ENCODE results near the gene KCNE4. TPM values are rescaled to one million over a fixed set of nuclear protein-coding genes. Genes with fewer than 3 reads are reported as not detected.

The KCNE4 gene
- total RNA-seq, 2 experiments from 2014 or later = not detected

DNA sequence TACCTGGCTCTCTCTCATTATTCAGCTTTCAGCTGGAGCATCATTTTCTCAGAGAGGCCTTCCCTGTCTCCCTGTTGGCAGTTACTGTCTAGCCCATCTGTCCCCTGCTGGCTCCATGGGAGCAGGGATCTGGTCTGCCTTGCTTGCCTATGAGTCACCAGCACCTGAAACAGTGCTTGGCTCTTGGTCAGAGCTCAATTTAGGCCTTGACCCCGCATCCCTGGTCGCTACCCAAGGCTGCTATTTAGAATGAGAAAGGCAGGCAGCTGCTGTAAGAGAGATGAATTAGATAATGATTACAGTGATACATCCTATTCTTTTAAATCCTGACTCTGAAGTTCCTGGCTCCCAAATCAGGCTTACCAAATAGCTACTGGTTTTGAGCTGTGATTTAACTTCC is 32.9 kb downstream of the KCNE4 start:
- Histone ChIP-seq H3K4me3 (ENCODE audit: low read length) (no peak overlapping the region), H3K27me3 (ENCODE audit: control insufficient read depth in 1 of 2, insufficient read depth in 2 of 2, low read length in 2 of 2) (no peaks in the 10 kb centered on the region), H3K4me1 (ENCODE audit: insufficient read depth, low read length) (no peaks in the 10 kb centered on the region), H3K9me3 (ENCODE audit: control insufficient read depth in 1 of 2, insufficient read depth in 1 of 2, low read length in 2 of 2) (no peaks in the 10 kb centered on the region), H3K27ac (ENCODE audit: low read depth in 1 of 2, low read length in 2 of 2) (no peak overlapping the region), H3K36me3 (ENCODE audit: insufficient read depth, low read length) (no peaks in the 10 kb centered on the region)
- TF ChIP-seq CTCF (IDR thresholded peaks at IDR 0.05) = no peak
- ATAC-seq (ENCODE audit: poor library complexity) (no peak), DNase-seq (no peak)
- no peak overlapping the region for H3K27ac Mint-ChIP-seq
- intact Hi-C loops (cut with DNase I, micrococcal nuclease) = no loop called here
- CTCF ChIA-PET = no interaction called here
- no peaks in the 10 kb centered on the region for H3K4me1 Mint-ChIP-seq (ENCODE audit: low read depth)
- no peak overlapping the region for H3K4me3 Mint-ChIP-seq
- POLR2A ChIA-PET = no interaction called here
- no peaks in the 10 kb centered on the region for H3K9me3 Mint-ChIP-seq
- no peaks in the 10 kb centered on the region for H3K27me3 Mint-ChIP-seq
- H3K36me3 Mint-ChIP-seq (ENCODE audit: low read depth) = no peaks in the 10 kb centered on the region

DNA sequence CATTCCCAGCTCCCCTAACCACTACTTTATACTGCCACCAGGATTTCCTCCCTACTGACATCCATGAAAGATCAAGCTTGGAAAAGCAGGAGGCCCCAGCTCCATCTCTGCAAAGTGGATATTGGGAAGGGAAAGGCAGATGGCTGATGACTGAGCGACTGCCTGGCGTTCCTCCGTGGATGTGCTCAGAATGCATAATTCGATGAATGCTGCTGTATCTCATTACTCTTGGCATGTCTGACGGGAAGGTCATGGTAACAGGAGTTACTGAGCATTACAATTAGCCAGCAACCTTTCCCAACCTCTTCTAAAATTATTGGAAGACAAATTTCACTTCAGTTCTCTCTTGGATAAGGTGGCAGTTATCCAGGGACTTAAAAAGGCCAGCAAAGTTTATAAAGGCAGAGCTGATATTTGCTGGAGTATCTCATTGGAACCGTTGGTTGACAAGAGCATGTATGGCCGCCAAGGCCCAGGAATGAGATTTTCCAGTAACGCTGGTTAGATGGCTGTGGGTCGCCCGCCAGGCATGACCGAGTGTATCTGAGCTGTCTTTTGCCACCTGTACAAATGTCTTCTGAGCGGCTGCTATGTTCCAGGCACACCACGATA is 34.5 kb downstream of the KCNE4 start:
- Mint-ChIP-seq H3K9me3 (no peaks in the 10 kb centered on the region), H3K4me3 (no peak overlapping the region), H3K36me3 (ENCODE audit: low read depth) (no peaks in the 10 kb centered on the region), H3K4me1 (ENCODE audit: low read depth) (no peaks in the 10 kb centered on the region), H3K27me3 (no peaks in the 10 kb centered on the region), H3K27ac (no peak overlapping the region)
- H3K4me3 ChIP-seq (ENCODE audit: low read length) = no peak overlapping the region
- TF ChIP-seq CTCF (IDR thresholded peaks at IDR 0.05) = no peak
- no peaks in the 10 kb centered on the region for H3K4me1 ChIP-seq (ENCODE audit: insufficient read depth, low read length)
- ChIA-PET CTCF (no interaction called here), POLR2A (no interaction called here)
- ATAC-seq (ENCODE audit: poor library complexity) (no peak), DNase-seq (no peak)
- H3K27me3 ChIP-seq (ENCODE audit: control insufficient read depth in 1 of 2, insufficient read depth in 2 of 2, low read length in 2 of 2) = no peaks in the 10 kb centered on the region
- H3K27ac ChIP-seq (ENCODE audit: low read depth in 1 of 2, low read length in 2 of 2) = no peak overlapping the region
- intact Hi-C loops (cut with DNase I, micrococcal nuclease) = no loop called here
- H3K36me3 ChIP-seq (ENCODE audit: insufficient read depth, low read length) = no peaks in the 10 kb centered on the region
- H3K9me3 ChIP-seq (ENCODE audit: control insufficient read depth in 1 of 2, insufficient read depth in 1 of 2, low read length in 2 of 2) = no peaks in the 10 kb centered on the region

DNA sequence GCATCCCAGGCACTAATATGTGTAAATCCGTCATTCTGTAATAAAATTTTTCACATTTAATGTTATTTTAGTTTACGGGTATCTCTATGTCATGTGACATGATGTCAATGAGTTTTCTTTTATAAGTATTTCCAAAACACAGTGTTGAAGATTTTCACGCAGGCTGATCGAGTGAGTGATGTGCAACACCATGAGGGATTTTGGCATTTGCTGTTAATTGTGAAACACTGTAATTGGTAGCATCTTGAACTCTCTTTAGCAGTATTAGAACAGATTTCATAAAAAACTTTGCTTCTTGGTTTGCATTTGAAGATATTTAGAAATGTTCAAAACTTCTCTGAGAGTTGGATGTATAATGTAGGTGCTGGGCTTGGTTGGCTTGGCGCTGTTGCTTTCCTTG is 35.5 kb downstream of the KCNE4 start:
- Histone ChIP-seq H3K27ac (ENCODE audit: low read depth in 1 of 2, low read length in 2 of 2) (no peak overlapping the region), H3K4me1 (ENCODE audit: insufficient read depth, low read length) (no peaks in the 10 kb centered on the region), H3K9me3 (ENCODE audit: control insufficient read depth in 1 of 2, insufficient read depth in 1 of 2, low read length in 2 of 2) (no peaks in the 10 kb centered on the region), H3K36me3 (ENCODE audit: insufficient read depth, low read length) (no peaks in the 10 kb centered on the region), H3K27me3 (ENCODE audit: control insufficient read depth in 1 of 2, insufficient read depth in 2 of 2, low read length in 2 of 2) (no peaks in the 10 kb centered on the region), H3K4me3 (ENCODE audit: low read length) (no peak overlapping the region)
- DNase-seq = no peak
- no peak for ATAC-seq (ENCODE audit: poor library complexity)
- no peak overlapping the region for H3K4me3 Mint-ChIP-seq
- H3K27ac Mint-ChIP-seq = no peak overlapping the region
- H3K4me1 Mint-ChIP-seq (ENCODE audit: low read depth) = no peaks in the 10 kb centered on the region
- ChIA-PET POLR2A (no interaction called here), CTCF (no interaction called here)
- H3K9me3 Mint-ChIP-seq = no peaks in the 10 kb centered on the region
- no peaks in the 10 kb centered on the region for H3K36me3 Mint-ChIP-seq (ENCODE audit: low read depth)
- no peak for TF ChIP-seq CTCF (IDR thresholded peaks at IDR 0.05)
- no peaks in the 10 kb centered on the region for H3K27me3 Mint-ChIP-seq
- intact Hi-C loops (cut with DNase I, micrococcal nuclease) = no loop called here
